B cell (primary cell): ENCODE data around the gene MAPRE2. TPM values are rescaled to one million over a fixed set of nuclear protein-coding genes. Genes with fewer than 3 reads are reported as not detected.

Experiments
- ATAC-seq: fragments of 200-7000 bp; cut with Tn5 transposase; one replicate; pipeline ENCODE4 v1.10.0; 2021; ENCODE audit warnings: low read depth, mild to moderate bottlenecking, moderate number of reproducible peaks, moderate library complexity
- CTCF ChIA-PET: fragments of 350-600 bp; sonication (Branson Sonifier 250); formaldehyde crosslinking; loops from one replicate; lab custom pipeline; 2021; ENCODE audit warnings: antibody characterized with exemption, inconsistent platforms; lab: Charles Lee
- POLR2A ChIA-PET: fragments of 350-600 bp; sonication (Branson Sonifier 250); formaldehyde crosslinking; loops from one replicate; lab custom pipeline; 2021; ENCODE audit warnings: antibody characterized with exemption; lab: Charles Lee
- DNase-seq: peaks from one replicate; pipeline ENCODE4 v3.0.0; 2013
- H2AFZ ChIP-seq: 2 replicates; pipeline ENCODE4 v1.6.1; 2012; ENCODE audit warnings: mild to moderate bottlenecking, low read depth, low read length; ENCODE audit not compliant: insufficient read depth, poor library complexity, severe bottlenecking
- H3K27ac ChIP-seq, 2 donors: 1 replicate in 1 of 2; 2 replicates in 1 of 2; pipeline ENCODE4 v1.5.1; 2012 to 2013; ENCODE audit warnings: low read length in 2 of 2, mild to moderate bottlenecking in 2 of 2, moderate library complexity in 1 of 2
- H3K27me3 ChIP-seq, 4 experiments: fragments of 200-600 bp in 1 of 4; sonication (generic) in 1 of 4; replicated peaks in 1 of 4; 1 replicate in 2 of 4; 2 replicates in 2 of 4; pipeline versions ENCODE4 v1.6.1 to v1.7.0; 2013 to 2016; ENCODE audit warnings: low read length in 3 of 4, mild to moderate bottlenecking in 2 of 4, mixed read lengths in 1 of 4, moderate library complexity in 1 of 4; ENCODE audit not compliant: insufficient read depth in 4 of 4, control insufficient read depth in 3 of 4; ENCODE audit errors: control extremely low read depth in 1 of 4
- H3K36me3 ChIP-seq, 2 experiments: replicated peaks in 1 of 2; 1 replicate in 1 of 2; 2 replicates in 1 of 2; pipeline versions ENCODE4 v1.6.1 to v1.7.1; 2013; ENCODE audit warnings: low read length in 1 of 2; ENCODE audit not compliant: insufficient read depth in 2 of 2, control insufficient read depth in 1 of 2; ENCODE audit errors: control extremely low read depth in 1 of 2, extremely low read depth in 1 of 2
- H3K4me1 ChIP-seq, 2 donors: fragments of 200-600 bp in 1 of 2; sonication (generic) in 1 of 2; 1 replicate in 1 of 2; 2 replicates in 1 of 2; pipeline versions ENCODE4 v1.5.1 to v1.6.1; 2013 to 2017; ENCODE audit warnings: low read length in 2 of 2; ENCODE audit not compliant: control insufficient read depth in 2 of 2, insufficient read depth in 2 of 2
- H3K4me2 ChIP-seq: replicated peaks from 2 replicates; pipeline ENCODE3; 2012; ENCODE audit warnings: mild to moderate bottlenecking, low read depth, low read length; ENCODE audit not compliant: poor library complexity, severe bottlenecking
- H3K4me3 ChIP-seq, 5 experiments: fragments of 200-600 bp in 1 of 5; sonication (generic) in 1 of 5; 1 replicate in 3 of 5; 2 replicates in 2 of 5; pipeline versions ENCODE4 v1.5.1 to v1.7.0; 2011 to 2016; ENCODE audit warnings: low read length in 4 of 5, mild to moderate bottlenecking in 4 of 5, low read depth in 2 of 5, control low read depth in 1 of 5, moderate library complexity in 1 of 5; ENCODE audit not compliant: insufficient read depth in 1 of 5; ENCODE audit errors: control extremely low read depth in 1 of 5, extremely low read depth in 1 of 5
- H3K79me2 ChIP-seq: fragments of 200-600 bp; sonication (generic); one replicate; pipeline ENCODE4 v1.6.0; 2016; ENCODE audit warnings: low read length; ENCODE audit not compliant: control insufficient read depth, insufficient read depth
- H3K9ac ChIP-seq: fragments of 200-600 bp; sonication (generic); 2 replicates; pipeline ENCODE4 v1.6.1; 2017; ENCODE audit warnings: mild to moderate bottlenecking, low read length, moderate library complexity
- H3K9me3 ChIP-seq, 3 donors: one replicate each; pipeline versions ENCODE4 v1.6.1 to v1.7.1; 2013; ENCODE audit warnings: low read length in 2 of 3; ENCODE audit not compliant: control insufficient read depth in 2 of 3, insufficient read depth in 1 of 3; ENCODE audit errors: control extremely low read depth in 1 of 3
- H4K20me1 ChIP-seq: 2 replicates; pipeline ENCODE4 v1.6.0; 2012; ENCODE audit warnings: mild to moderate bottlenecking, low read length; ENCODE audit not compliant: insufficient read depth, control insufficient read depth, poor library complexity, severe bottlenecking
- H3K27ac Mint-ChIP-seq: one replicate; pipeline ENCODE4 v1.8.0; 2021; ENCODE audit warnings: mixed read lengths
- H3K27me3 Mint-ChIP-seq: one replicate; pipeline ENCODE4 v1.8.0; 2021; ENCODE audit warnings: mixed read lengths
- H3K4me1 Mint-ChIP-seq: one replicate; pipeline ENCODE4 v1.8.0; 2021; ENCODE audit warnings: mixed read lengths
- H3K4me3 Mint-ChIP-seq: one replicate; pipeline ENCODE4 v1.8.0; 2021; ENCODE audit warnings: mixed read lengths
- H3K9me3 Mint-ChIP-seq: one replicate; pipeline ENCODE4 v1.8.0; 2022; ENCODE audit warnings: mixed read lengths; ENCODE audit not compliant: insufficient read depth
- EZH2 ChIP-seq: IDR thresholded peaks from 2 replicates; pipeline ENCODE4 v1.6.1; 2012; ENCODE audit warnings: borderline replicate concordance, low read depth, mild to moderate bottlenecking, moderate library complexity, low read length; ENCODE audit not compliant: insufficient read depth, poor library complexity, severe bottlenecking
- WGBS: methylation state at CpG from one replicate; pipeline ENCODE4 v1.1.5; 2013; ENCODE audit warnings: missing lambda C conversion rate; ENCODE audit not compliant: insufficient coverage; 5-methylcytosine and 5-hydroxymethylcytosine counted together
- intact Hi-C: fragments of 100-400 bp; cut with micrococcal nuclease; formaldehyde crosslinking; loops from one replicate; pipeline ENCODE4 v1.10.0; 2022
- polyA plus RNA-seq: library from polyadenylated mRNA; depleted of rRNA; stranded (reverse); fragments of >200 nt; gene quantifications from 2 replicates; pipeline ENCODE4 v1.2.3, GENCODE V29; 2012
- total RNA-seq, 2 donors: library from RNA; stranded (reverse); fragments of 120-200 nt in 1 of 2; gene quantifications; 1 replicate in 1 of 2; 2 replicates in 1 of 2; pipeline versions ENCODE4 v1.2.3 to v1.2.4, GENCODE V29; 2013 to 2022
- TF ChIP-seq, protein P1 (sequence below): fragments of 200-600 bp; IDR thresholded peaks from one replicate; pipeline ENCODE4 v1.8.0; 2022; ENCODE audit warnings: antibody characterized with exemption, mild to moderate bottlenecking

MAPRE2 gene
- total and polyA plus RNA-seq, 2 donors (not counting 1 experiment from before 2014, with no cell fraction given): 36.7 to 63.3 TPM

- Histone ChIP-seq H3K4me3 (no peak overlapping the region), H3K4me1 (no peaks in the 10 kb centered on the region), H3K9me3 (no peaks in the 10 kb centered on the region), H2AFZ (no peak overlapping the region), H3K27ac (no peak overlapping the region), H4K20me1 (peaks cover 11% of the 10 kb centered on the region), H3K4me2 (no peak overlapping the region), H3K36me3 (peaks cover 0 to 41% of the 10 kb centered on the region in 2 experiments), H3K79me2 (peaks cover 52% of the 10 kb centered on the region), H3K27me3 (no peaks in the 10 kb centered on the region), H3K9ac (no peak overlapping the region)
- Mint-ChIP-seq H3K27me3 (no peaks in the 10 kb centered on the region), H3K9me3 (no peaks in the 10 kb centered on the region), H3K27ac (no peak overlapping the region), H3K4me3 (no peak overlapping the region), H3K4me1 (peaks cover 23% of the 10 kb centered on the region)
- CTCF ChIA-PET: no interaction called here
- ATAC-seq: no peak
- no CpG with 5 or more reads among the region's 2 CpGs for WGBS
- POLR2A ChIA-PET: no interaction called here
- TF ChIP-seq, protein P1, sequence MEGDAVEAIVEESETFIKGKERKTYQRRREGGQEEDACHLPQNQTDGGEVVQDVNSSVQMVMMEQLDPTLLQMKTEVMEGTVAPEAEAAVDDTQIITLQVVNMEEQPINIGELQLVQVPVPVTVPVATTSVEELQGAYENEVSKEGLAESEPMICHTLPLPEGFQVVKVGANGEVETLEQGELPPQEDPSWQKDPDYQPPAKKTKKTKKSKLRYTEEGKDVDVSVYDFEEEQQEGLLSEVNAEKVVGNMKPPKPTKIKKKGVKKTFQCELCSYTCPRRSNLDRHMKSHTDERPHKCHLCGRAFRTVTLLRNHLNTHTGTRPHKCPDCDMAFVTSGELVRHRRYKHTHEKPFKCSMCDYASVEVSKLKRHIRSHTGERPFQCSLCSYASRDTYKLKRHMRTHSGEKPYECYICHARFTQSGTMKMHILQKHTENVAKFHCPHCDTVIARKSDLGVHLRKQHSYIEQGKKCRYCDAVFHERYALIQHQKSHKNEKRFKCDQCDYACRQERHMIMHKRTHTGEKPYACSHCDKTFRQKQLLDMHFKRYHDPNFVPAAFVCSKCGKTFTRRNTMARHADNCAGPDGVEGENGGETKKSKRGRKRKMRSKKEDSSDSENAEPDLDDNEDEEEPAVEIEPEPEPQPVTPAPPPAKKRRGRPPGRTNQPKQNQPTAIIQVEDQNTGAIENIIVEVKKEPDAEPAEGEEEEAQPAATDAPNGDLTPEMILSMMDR: no peak
- no peak for TF ChIP-seq EZH2
- intact Hi-C loops: no loop called here
- DNase-seq: no peak
Measured at GRCh38 chr18:35097763-35098162, 56.5 kb downstream of the MAPRE2 start.

DNA sequence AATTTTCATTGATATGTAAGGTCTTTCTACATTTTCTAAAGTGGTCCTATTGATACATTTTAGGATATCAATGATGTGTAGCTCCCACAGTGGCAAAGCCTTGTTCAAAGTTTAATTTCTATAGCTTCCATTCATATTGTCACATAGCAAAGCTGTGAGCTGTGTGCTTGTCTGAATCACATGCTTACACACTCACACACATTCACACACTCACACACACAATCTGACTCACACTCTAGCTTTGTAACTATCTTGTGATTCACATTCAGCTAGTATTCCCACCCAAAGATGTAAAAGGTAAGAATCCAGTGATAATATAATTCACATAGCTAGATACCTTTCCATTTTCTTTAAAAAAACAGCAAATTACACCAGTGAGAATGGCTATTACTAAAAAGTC lies 58.7 kb downstream of the MAPRE2 start:
- Mint-ChIP-seq H3K27me3 (no peaks in the 10 kb centered on the region), H3K4me3 (no peak overlapping the region), H3K4me1 (peaks cover 17% of the 10 kb centered on the region), H3K27ac (no peak overlapping the region), H3K9me3 (no peaks in the 10 kb centered on the region)
- POLR2A ChIA-PET: no interaction called here
- Histone ChIP-seq H3K36me3 (peaks cover 0 to 57% of the 10 kb centered on the region in 2 experiments), H3K9me3 (no peaks in the 10 kb centered on the region), H3K27me3 (no peaks in the 10 kb centered on the region), H4K20me1 (peaks cover 11% of the 10 kb centered on the region), H3K9ac (no peak overlapping the region), H2AFZ (no peak overlapping the region), H3K27ac (no peak overlapping the region), H3K4me2 (no peak overlapping the region), H3K4me1 (peaks cover 0 to 3% of the 10 kb centered on the region in 2 donors), H3K79me2 (peaks cover 56% of the 10 kb centered on the region), H3K4me3 (no peak overlapping the region)
- DNase-seq (no peak), ATAC-seq (no peak)
- intact Hi-C loops: no loop called here
- TF ChIP-seq EZH2: no peak
- TF ChIP-seq, protein P1: no peak
- CTCF ChIA-PET: interaction anchor here (0.7 to 1.4 kb wide), 4 partner anchors 70 to 100 kb away, joined by 3 to 5 read pairs (median 3); no protein-coding TSS in a partner anchor
